Measurements from ENCODE around the gene MLH3. TPM values are rescaled to one million over a fixed set of nuclear protein-coding genes. Genes with fewer than 3 reads are reported as not detected.
A peak's percentile ranks its signal among the peaks of the same experiment; 100 is the strongest.

Gene MLH3
- total RNA-seq, 4 donors from 2014 or later: 10.4 to 21.7 (median 17.4) TPM

- DNase-seq: no peak
- no peaks in the 10 kb centered on the region for H3K9me3 ChIP-seq
- no peaks in the 10 kb centered on the region for H3K27me3 ChIP-seq
- ATAC-seq: no peak
- H3K4me1 ChIP-seq: peaks cover 0 to 20% of the 10 kb centered on the region in 2 donors
- H3K27ac ChIP-seq: peak overlapping the region in 2 of 4 donors; percentile 25 to 34
- TF ChIP-seq POLR2A (IDR thresholded peaks at IDR 0.05) (no peak), CTCF (IDR thresholded peaks at IDR 0.05 in 4 of 5, conservative IDR thresholded peaks at IDR 0.05 in 1 of 5) (no peak)
- intact Hi-C loops (cut with DNase I; ENCODE audit: low total_unique reads) (no loop called here), in situ Hi-C loops (cut with MboI; ENCODE audit: low sequenced_read_pairs in 4 of 4) (loop anchor here (10.0 to 25.0 kb wide), 2 partner anchors 144 to 167 kb away; no protein-coding TSS in a partner anchor)
- H3K36me3 ChIP-seq: peaks cover 0 to 36% of the 10 kb centered on the region in 2 donors
- H3K4me3 ChIP-seq: no peak overlapping the region
Measured at GRCh38 chr14:75081660-75082229, 30.5 kb upstream of the MLH3 start.

- Histone ChIP-seq H3K4me1 (peaks cover 0 to 21% of the 10 kb centered on the region in 2 donors), H3K36me3 (peaks cover 0 to 14% of the 10 kb centered on the region in 2 donors), H3K4me3 (no peak overlapping the region), H3K9me3 (no peaks in the 10 kb centered on the region), H3K27me3 (no peaks in the 10 kb centered on the region), H3K27ac (no peak overlapping the region)
- intact Hi-C loops (cut with DNase I; ENCODE audit: low total_unique reads) (no loop called here), in situ Hi-C loops (cut with MboI; ENCODE audit: low sequenced_read_pairs in 4 of 4) (loop anchor here in 2 of 4 donors (25.0 kb wide), 1 partner anchor 142 kb away; no protein-coding TSS in a partner anchor)
- DNase-seq: no peak
- no peak for TF ChIP-seq CTCF (IDR thresholded peaks at IDR 0.05 in 4 of 5, conservative IDR thresholded peaks at IDR 0.05 in 1 of 5)
- TF ChIP-seq POLR2A (IDR thresholded peaks at IDR 0.05): no peak
- no peak for ATAC-seq
Measured at GRCh38 chr14:75079521-75079920, 28.3 kb upstream of the MLH3 start.

- in situ Hi-C loops (cut with MboI; ENCODE audit: low sequenced_read_pairs in 4 of 4) (loop anchor here in 2 of 4 donors (25.0 kb wide), 1 partner anchor 140 kb away; no protein-coding TSS in a partner anchor), intact Hi-C loops (cut with DNase I; ENCODE audit: low total_unique reads) (no loop called here)
- DNase-seq (no peak), ATAC-seq (no peak)
- Histone ChIP-seq H3K27me3 (no peaks in the 10 kb centered on the region), H3K4me3 (no peak overlapping the region), H3K36me3 (no peaks in the 10 kb centered on the region), H3K9me3 (no peaks in the 10 kb centered on the region), H3K27ac (peak overlapping the region in 1 of 4 donors; percentile 4), H3K4me1 (peaks cover 0 to 30% of the 10 kb centered on the region in 2 donors)
- TF ChIP-seq CTCF (IDR thresholded peaks at IDR 0.05 in 4 of 5, conservative IDR thresholded peaks at IDR 0.05 in 1 of 5): no peak
- TF ChIP-seq POLR2A (IDR thresholded peaks at IDR 0.05): no peak
Measured at GRCh38 chr14:75077794-75078193, 26.5 kb upstream of the MLH3 start.

GRCh38 chr14:75070383-75070782 is 19.1 kb upstream of the MLH3 start:
- intact Hi-C loops (cut with DNase I; ENCODE audit: low total_unique reads) (no loop called here), in situ Hi-C loops (cut with MboI; ENCODE audit: low sequenced_read_pairs in 4 of 4) (no loop called here)
- TF ChIP-seq POLR2A (IDR thresholded peaks at IDR 0.05) (no peak), CTCF (IDR thresholded peaks at IDR 0.05 in 4 of 5, conservative IDR thresholded peaks at IDR 0.05 in 1 of 5) (no peak)
- ATAC-seq: no peak
- H3K27me3 ChIP-seq: no peaks in the 10 kb centered on the region
- H3K9me3 ChIP-seq: no peaks in the 10 kb centered on the region
- peaks cover 34 to 49% of the 10 kb centered on the region in 2 donors for H3K4me1 ChIP-seq
- H3K27ac ChIP-seq: peak overlapping the region; percentile 90 to 95 (median 93)
- peak overlapping the region in 2 of 4 donors; percentile 46 to 58 for H3K4me3 ChIP-seq
- H3K36me3 ChIP-seq: no peaks in the 10 kb centered on the region
- peak in 1 of 2 donors; percentile 53 for DNase-seq
